ENCODE results near the gene SYNDIG1L. TPM values are rescaled to one million over a fixed set of nuclear protein-coding genes. Genes with fewer than 3 reads are reported as not detected.

SYNDIG1L gene
- total and polyA plus RNA-seq, 10 of the 15 experiments (the other 5 are each of a cell fraction or from before 2014, with no cell fraction given), result 0.04 TPM; not detected in 9

DNA sequence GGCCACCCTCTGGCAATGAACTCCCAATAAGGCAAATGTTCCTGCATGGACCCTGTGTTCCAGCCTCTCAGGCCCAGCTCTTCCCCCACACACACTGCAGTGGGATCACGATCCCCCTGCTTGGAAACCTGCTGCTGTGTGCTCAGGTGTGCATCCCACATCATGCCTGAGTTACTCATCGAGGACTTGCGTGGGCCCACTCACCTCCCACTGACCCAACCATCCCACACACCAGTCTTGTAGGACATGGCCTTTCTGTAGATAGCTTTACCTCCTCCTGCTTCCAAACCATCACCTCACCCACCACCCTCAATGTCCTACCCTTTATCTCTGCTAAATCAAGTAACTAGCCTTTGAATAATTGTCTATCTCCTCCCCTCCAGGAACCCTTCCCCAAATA is 42.5 kb upstream of the SYNDIG1L start:
- 23% methylated on average over 3 of the region's 3 CpGs for WGBS (ENCODE audit: insufficient coverage, insufficient replicate concordance, low lambda C conversion rate, missing lambda C conversion rate)
- no peaks in the 10 kb centered on the region for H3K4me1 ChIP-seq (ENCODE audit: control insufficient read depth, insufficient read depth, low read length)
- in situ Hi-C loops (cut with MboI), result no loop called here
- H3K4me2 ChIP-seq (ENCODE audit: control insufficient read depth, insufficient read depth), result no peak overlapping the region
- H3K36me3 ChIP-seq (ENCODE audit: control insufficient read depth in 2 of 2, insufficient read depth in 2 of 2, low read length in 1 of 2), result no peaks in the 10 kb centered on the region
- POLR2A ChIA-PET, result no interaction called here
- H3K9me3 ChIP-seq (replicated peaks; ENCODE audit: control insufficient read depth, insufficient read depth, low read length), result no peaks in the 10 kb centered on the region
- no peak overlapping the region for H3K9ac ChIP-seq (ENCODE audit: control insufficient read depth, insufficient read depth, low read length)
- peaks cover 0 to 2% of the 10 kb centered on the region in 2 experiments; a peak in 2 of 4 replicates for H3K27me3 ChIP-seq (replicated peaks in 1 of 2; ENCODE audit: control insufficient read depth in 2 of 2, insufficient read depth in 2 of 2, low read length in 1 of 2)
- DNase-seq (ENCODE audit: low read depth, low spot score) (no peak), ATAC-seq (no peak), FAIRE-seq (no peak)
- no peak overlapping the region for H3K27ac ChIP-seq (ENCODE audit: control insufficient read depth, insufficient read depth)
- RAD21 ChIA-PET (ENCODE audit: unreplicated experiment), result no interaction called here
- TF ChIP-seq, protein P1, sequence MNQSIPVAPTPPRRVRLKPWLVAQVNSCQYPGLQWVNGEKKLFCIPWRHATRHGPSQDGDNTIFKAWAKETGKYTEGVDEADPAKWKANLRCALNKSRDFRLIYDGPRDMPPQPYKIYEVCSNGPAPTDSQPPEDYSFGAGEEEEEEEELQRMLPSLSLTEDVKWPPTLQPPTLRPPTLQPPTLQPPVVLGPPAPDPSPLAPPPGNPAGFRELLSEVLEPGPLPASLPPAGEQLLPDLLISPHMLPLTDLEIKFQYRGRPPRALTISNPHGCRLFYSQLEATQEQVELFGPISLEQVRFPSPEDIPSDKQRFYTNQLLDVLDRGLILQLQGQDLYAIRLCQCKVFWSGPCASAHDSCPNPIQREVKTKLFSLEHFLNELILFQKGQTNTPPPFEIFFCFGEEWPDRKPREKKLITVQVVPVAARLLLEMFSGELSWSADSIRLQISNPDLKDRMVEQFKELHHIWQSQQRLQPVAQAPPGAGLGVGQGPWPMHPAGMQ (IDR thresholded peaks at IDR 0.05; ENCODE audit: borderline replicate concordance), result no peak
- TF ChIP-seq TCF3 (IDR thresholded peaks at IDR 0.05; ENCODE audit: borderline replicate concordance, insufficient read depth, low read depth, low read length) (no peak), RAD51 (IDR thresholded peaks at IDR 0.05) (no peak), CEBPB (IDR thresholded peaks at IDR 0.05; ENCODE audit: borderline replicate concordance in 1 of 2, low read depth in 2 of 2, low read length in 2 of 2) (no peak), CREM (IDR thresholded peaks at IDR 0.05; ENCODE audit: low read depth) (no peak), RBBP5 (conservative IDR thresholded peaks at IDR 0.05) (no peak), NRF1 (conservative IDR thresholded peaks at IDR 0.05; ENCODE audit: low read depth, low read length) (no peak), MYC (IDR thresholded peaks at IDR 0.05; ENCODE audit: insufficient read depth, insufficient read length, insufficient replicate concordance, low read length, severe bottlenecking) (no peak), TARDBP (IDR thresholded peaks at IDR 0.05; ENCODE audit: borderline replicate concordance) (no peak), SMAD1 (IDR thresholded peaks at IDR 0.05; ENCODE audit: low read depth, partially characterized antibody) (no peak), LARP7 (IDR thresholded peaks at IDR 0.05) (no peak), KAT2A (conservative IDR thresholded peaks at IDR 0.05; ENCODE audit: control insufficient read depth, low read depth, low read length) (no peak), JUNB (IDR thresholded peaks at IDR 0.05) (no peak), SUPT20H (IDR thresholded peaks at IDR 0.05; ENCODE audit: borderline replicate concordance, control insufficient read depth, low read depth, low read length) (no peak)
- TF ChIP-seq, protein P2, sequence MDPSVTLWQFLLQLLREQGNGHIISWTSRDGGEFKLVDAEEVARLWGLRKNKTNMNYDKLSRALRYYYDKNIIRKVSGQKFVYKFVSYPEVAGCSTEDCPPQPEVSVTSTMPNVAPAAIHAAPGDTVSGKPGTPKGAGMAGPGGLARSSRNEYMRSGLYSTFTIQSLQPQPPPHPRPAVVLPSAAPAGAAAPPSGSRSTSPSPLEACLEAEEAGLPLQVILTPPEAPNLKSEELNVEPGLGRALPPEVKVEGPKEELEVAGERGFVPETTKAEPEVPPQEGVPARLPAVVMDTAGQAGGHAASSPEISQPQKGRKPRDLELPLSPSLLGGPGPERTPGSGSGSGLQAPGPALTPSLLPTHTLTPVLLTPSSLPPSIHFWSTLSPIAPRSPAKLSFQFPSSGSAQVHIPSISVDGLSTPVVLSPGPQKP (IDR thresholded peaks at IDR 0.05; ENCODE audit: low read depth, low read length), result no peak
- no peak overlapping the region for H3K4me3 ChIP-seq
- BruUV-seq (replicated peaks), result no TSS peak
- no peaks in the 10 kb centered on the region for H4K20me1 ChIP-seq (ENCODE audit: control insufficient read depth, insufficient read depth)
- SMC1A ChIA-PET (ENCODE audit: uncharacterized antibody, unreplicated experiment), result interaction anchor here (1.3 kb wide), 1 partner anchor 25 kb away, joined by 3 read pairs; the partner anchor contains the start of genes ISCA2 and NPC2
- CTCF ChIA-PET, result no interaction called here
- H3K79me2 ChIP-seq (ENCODE audit: control insufficient read depth, insufficient read depth, low read length), result no peaks in the 10 kb centered on the region
- no peak overlapping the region for H2AFZ ChIP-seq (ENCODE audit: control insufficient read depth, low read depth, low read length)
- intact Hi-C loops (cut with micrococcal nuclease; ENCODE audit: unreplicated experiment), result no loop called here

All from GM12878 (cell line).